Panc1 (cell line): ENCODE measurements around the gene KRT13.

ENCODE experiments used
- TF ChIP-seq, protein P1 (sequence below): fragments of 450-650 bp; IDR thresholded peaks from 2 replicates; pipeline ENCODE4 v1.5.1; 2017; ENCODE audit warnings: mild to moderate bottlenecking
- TF ChIP-seq, protein P2 (sequence below), 2 experiments: IDR thresholded peaks; 2 replicates each; pipeline ENCODE4 v1.6.1; 2011 to 2012; ENCODE audit warnings: low read depth in 2 of 2, control low read depth in 1 of 2, low read length in 1 of 2, mild to moderate bottlenecking in 1 of 2, moderate library complexity in 1 of 2; ENCODE audit not compliant: insufficient read depth in 1 of 2

DNA sequence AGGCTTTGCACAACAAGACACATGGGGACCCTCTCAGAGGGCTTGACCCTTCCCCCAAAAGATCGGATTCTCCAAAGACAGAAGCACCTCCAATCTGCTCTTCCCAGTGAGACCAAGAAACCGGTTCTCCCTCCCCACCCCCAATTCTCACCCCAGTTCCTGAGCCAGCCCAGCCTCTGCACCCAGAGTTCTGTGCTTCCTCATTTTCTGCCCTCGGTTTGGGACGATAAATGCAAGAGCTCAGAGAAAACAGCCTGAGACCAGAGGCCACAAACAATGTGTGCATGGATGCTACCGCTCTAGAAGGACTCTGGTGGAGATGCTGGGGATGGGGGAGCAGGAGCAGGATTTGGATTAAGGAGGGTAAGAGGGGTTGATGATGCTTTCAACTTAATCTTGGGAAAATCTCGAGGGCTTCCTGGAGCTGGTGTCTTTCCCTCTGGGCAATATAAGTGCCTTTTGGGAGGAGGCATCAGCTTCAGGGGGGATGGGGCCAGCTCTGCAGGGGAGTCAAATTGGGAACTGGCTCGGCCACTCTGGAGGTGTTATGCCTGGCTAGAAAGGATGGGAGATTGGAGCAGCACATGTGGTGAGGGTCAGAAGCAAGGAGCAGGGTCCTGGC, 7.2 kb upstream of the KRT13 start:
- TF ChIP-seq, protein P1, sequence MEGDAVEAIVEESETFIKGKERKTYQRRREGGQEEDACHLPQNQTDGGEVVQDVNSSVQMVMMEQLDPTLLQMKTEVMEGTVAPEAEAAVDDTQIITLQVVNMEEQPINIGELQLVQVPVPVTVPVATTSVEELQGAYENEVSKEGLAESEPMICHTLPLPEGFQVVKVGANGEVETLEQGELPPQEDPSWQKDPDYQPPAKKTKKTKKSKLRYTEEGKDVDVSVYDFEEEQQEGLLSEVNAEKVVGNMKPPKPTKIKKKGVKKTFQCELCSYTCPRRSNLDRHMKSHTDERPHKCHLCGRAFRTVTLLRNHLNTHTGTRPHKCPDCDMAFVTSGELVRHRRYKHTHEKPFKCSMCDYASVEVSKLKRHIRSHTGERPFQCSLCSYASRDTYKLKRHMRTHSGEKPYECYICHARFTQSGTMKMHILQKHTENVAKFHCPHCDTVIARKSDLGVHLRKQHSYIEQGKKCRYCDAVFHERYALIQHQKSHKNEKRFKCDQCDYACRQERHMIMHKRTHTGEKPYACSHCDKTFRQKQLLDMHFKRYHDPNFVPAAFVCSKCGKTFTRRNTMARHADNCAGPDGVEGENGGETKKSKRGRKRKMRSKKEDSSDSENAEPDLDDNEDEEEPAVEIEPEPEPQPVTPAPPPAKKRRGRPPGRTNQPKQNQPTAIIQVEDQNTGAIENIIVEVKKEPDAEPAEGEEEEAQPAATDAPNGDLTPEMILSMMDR = no peak
- TF ChIP-seq, protein P2, sequence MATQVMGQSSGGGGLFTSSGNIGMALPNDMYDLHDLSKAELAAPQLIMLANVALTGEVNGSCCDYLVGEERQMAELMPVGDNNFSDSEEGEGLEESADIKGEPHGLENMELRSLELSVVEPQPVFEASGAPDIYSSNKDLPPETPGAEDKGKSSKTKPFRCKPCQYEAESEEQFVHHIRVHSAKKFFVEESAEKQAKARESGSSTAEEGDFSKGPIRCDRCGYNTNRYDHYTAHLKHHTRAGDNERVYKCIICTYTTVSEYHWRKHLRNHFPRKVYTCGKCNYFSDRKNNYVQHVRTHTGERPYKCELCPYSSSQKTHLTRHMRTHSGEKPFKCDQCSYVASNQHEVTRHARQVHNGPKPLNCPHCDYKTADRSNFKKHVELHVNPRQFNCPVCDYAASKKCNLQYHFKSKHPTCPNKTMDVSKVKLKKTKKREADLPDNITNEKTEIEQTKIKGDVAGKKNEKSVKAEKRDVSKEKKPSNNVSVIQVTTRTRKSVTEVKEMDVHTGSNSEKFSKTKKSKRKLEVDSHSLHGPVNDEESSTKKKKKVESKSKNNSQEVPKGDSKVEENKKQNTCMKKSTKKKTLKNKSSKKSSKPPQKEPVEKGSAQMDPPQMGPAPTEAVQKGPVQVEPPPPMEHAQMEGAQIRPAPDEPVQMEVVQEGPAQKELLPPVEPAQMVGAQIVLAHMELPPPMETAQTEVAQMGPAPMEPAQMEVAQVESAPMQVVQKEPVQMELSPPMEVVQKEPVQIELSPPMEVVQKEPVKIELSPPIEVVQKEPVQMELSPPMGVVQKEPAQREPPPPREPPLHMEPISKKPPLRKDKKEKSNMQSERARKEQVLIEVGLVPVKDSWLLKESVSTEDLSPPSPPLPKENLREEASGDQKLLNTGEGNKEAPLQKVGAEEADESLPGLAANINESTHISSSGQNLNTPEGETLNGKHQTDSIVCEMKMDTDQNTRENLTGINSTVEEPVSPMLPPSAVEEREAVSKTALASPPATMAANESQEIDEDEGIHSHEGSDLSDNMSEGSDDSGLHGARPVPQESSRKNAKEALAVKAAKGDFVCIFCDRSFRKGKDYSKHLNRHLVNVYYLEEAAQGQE (IDR thresholded peaks at IDR 0.05; ENCODE audit: insufficient read depth in 1 of 2, low read depth in 2 of 2, low read length in 1 of 2) = no peak
